Measurements from ENCODE around the gene SMARCD2.
A peak's percentile ranks its signal among the peaks of the same experiment; 100 is the strongest.

The SMARCD2 gene

GRCh38 chr17:63838631-63839171 is 3.8 kb downstream of the SMARCD2 start:
- H3K4me3 ChIP-seq (ENCODE audit: low read depth, low read length), result no peak overlapping the region
- no peak for TF ChIP-seq POLR2A (IDR thresholded peaks at IDR 0.05; ENCODE audit: extremely low read depth, insufficient read length)
- TF ChIP-seq CTCF (IDR thresholded peaks at IDR 0.05; ENCODE audit: low read depth, low read length), result no peak
- TF ChIP-seq MAX (IDR thresholded peaks at IDR 0.05; ENCODE audit: low read depth, low read length), result no peak
- no peak for TF ChIP-seq MYC (IDR thresholded peaks at IDR 0.05; ENCODE audit: low read depth, low read length)
- DNase-seq (ENCODE audit: low read depth), result peak; percentile 50

DNA sequence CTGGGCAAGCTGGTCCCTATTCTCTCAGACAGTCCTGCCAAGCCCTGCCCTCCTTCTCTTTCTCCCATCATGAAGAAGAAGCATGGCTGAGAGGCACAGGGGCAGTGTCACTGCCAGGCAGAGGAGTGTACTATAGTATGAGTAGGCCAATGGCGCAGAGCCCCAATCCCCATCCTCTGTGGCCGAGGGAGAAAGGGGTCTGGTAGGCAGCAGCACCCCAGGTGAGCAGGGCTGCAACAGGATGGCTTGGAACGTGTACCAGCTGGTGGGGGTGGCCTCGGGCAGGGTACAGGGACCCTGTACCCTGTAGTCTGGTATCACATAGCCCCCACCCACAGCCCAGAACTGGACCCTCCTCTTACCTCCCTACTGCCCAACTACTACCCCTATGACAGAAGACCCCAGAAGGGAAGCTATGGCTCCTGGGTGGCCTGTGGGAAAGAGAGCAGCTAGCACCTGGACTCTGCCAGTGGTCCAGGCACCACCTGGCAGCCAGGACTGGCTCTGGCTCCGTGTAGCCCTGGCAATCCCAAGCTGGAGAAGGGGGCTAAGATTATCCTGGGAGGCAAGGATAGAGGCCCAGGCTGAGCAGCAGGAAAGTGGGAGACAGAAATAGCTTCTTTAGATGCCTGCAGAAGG is 4.4 kb downstream of the SMARCD2 start:
- H3K4me3 ChIP-seq (ENCODE audit: low read depth, low read length), result no peak overlapping the region
- no peak for TF ChIP-seq MYC (IDR thresholded peaks at IDR 0.05; ENCODE audit: low read depth, low read length)
- TF ChIP-seq POLR2A (IDR thresholded peaks at IDR 0.05; ENCODE audit: extremely low read depth, insufficient read length), result no peak
- TF ChIP-seq MAX (IDR thresholded peaks at IDR 0.05; ENCODE audit: low read depth, low read length), result no peak
- no peak for TF ChIP-seq CTCF (IDR thresholded peaks at IDR 0.05; ENCODE audit: low read depth, low read length)
- DNase-seq (ENCODE audit: low read depth), result no peak

- no peak for DNase-seq (ENCODE audit: low read depth)
- H3K4me3 ChIP-seq (ENCODE audit: low read depth, low read length), result no peak overlapping the region
- TF ChIP-seq MAX (IDR thresholded peaks at IDR 0.05; ENCODE audit: low read depth, low read length) (no peak), CTCF (IDR thresholded peaks at IDR 0.05; ENCODE audit: low read depth, low read length) (no peak), MYC (IDR thresholded peaks at IDR 0.05; ENCODE audit: low read depth, low read length) (no peak), POLR2A (IDR thresholded peaks at IDR 0.05; ENCODE audit: extremely low read depth, insufficient read length) (no peak)
Measured at GRCh38 chr17:63837480-63837879, 5.0 kb downstream of the SMARCD2 start.

GRCh38 chr17:63836811-63837210 is 5.7 kb downstream of the SMARCD2 start:
- no peak for TF ChIP-seq CTCF (IDR thresholded peaks at IDR 0.05; ENCODE audit: low read depth, low read length)
- no peak for TF ChIP-seq MAX (IDR thresholded peaks at IDR 0.05; ENCODE audit: low read depth, low read length)
- no peak for TF ChIP-seq MYC (IDR thresholded peaks at IDR 0.05; ENCODE audit: low read depth, low read length)
- TF ChIP-seq POLR2A (IDR thresholded peaks at IDR 0.05; ENCODE audit: extremely low read depth, insufficient read length), result no peak
- no peak overlapping the region for H3K4me3 ChIP-seq (ENCODE audit: low read depth, low read length)
- no peak for DNase-seq (ENCODE audit: low read depth)

- no peak for TF ChIP-seq MAX (IDR thresholded peaks at IDR 0.05; ENCODE audit: low read depth, low read length)
- TF ChIP-seq POLR2A (IDR thresholded peaks at IDR 0.05; ENCODE audit: extremely low read depth, insufficient read length), result no peak
- no peak for TF ChIP-seq MYC (IDR thresholded peaks at IDR 0.05; ENCODE audit: low read depth, low read length)
- TF ChIP-seq CTCF (IDR thresholded peaks at IDR 0.05; ENCODE audit: low read depth, low read length), result no peak
- DNase-seq (ENCODE audit: low read depth), result no peak
- H3K4me3 ChIP-seq (ENCODE audit: low read depth, low read length), result no peak overlapping the region
Measured at GRCh38 chr17:63835167-63835720, 7.2 kb downstream of the SMARCD2 start.

Measured in NB4 (cell line).